Fibroblast of mammary gland (primary cell): ENCODE results near the gene PRSS35.

ENCODE experiments used
- DNase-seq: peaks from one replicate; pipeline ENCODE4 v3.0.0-alpha.2; 2010; ENCODE audit warnings: low read depth
- H3K4me3 ChIP-seq: 2 replicates; pipeline ENCODE4 v1.5.1; 2011; ENCODE audit warnings: low read depth, mild to moderate bottlenecking, low read length, moderate library complexity; ENCODE audit not compliant: control insufficient read depth
- TF ChIP-seq, protein P1 (sequence below): conservative IDR thresholded peaks from 2 replicates; pipeline ENCODE4 v1.5.1; 2011; ENCODE audit warnings: low read depth, low read length, inconsistent platforms; ENCODE audit not compliant: control insufficient read depth, insufficient read depth

Gene PRSS35, protein sequence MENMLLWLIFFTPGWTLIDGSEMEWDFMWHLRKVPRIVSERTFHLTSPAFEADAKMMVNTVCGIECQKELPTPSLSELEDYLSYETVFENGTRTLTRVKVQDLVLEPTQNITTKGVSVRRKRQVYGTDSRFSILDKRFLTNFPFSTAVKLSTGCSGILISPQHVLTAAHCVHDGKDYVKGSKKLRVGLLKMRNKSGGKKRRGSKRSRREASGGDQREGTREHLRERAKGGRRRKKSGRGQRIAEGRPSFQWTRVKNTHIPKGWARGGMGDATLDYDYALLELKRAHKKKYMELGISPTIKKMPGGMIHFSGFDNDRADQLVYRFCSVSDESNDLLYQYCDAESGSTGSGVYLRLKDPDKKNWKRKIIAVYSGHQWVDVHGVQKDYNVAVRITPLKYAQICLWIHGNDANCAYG

GRCh38 chr6:83511901-83512681 lies at the start of gene PRSS35:
PRSS35 (plus strand) TSS chr6:83512534; CDS start chr6:83523442, 10,908 bp downstream.
- peak; percentile 41 for DNase-seq
- peak within 1 kb of the TSS; percentile 56 for H3K4me3 ChIP-seq
- TF ChIP-seq, protein P1, sequence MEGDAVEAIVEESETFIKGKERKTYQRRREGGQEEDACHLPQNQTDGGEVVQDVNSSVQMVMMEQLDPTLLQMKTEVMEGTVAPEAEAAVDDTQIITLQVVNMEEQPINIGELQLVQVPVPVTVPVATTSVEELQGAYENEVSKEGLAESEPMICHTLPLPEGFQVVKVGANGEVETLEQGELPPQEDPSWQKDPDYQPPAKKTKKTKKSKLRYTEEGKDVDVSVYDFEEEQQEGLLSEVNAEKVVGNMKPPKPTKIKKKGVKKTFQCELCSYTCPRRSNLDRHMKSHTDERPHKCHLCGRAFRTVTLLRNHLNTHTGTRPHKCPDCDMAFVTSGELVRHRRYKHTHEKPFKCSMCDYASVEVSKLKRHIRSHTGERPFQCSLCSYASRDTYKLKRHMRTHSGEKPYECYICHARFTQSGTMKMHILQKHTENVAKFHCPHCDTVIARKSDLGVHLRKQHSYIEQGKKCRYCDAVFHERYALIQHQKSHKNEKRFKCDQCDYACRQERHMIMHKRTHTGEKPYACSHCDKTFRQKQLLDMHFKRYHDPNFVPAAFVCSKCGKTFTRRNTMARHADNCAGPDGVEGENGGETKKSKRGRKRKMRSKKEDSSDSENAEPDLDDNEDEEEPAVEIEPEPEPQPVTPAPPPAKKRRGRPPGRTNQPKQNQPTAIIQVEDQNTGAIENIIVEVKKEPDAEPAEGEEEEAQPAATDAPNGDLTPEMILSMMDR: peak; percentile 75

DNA sequence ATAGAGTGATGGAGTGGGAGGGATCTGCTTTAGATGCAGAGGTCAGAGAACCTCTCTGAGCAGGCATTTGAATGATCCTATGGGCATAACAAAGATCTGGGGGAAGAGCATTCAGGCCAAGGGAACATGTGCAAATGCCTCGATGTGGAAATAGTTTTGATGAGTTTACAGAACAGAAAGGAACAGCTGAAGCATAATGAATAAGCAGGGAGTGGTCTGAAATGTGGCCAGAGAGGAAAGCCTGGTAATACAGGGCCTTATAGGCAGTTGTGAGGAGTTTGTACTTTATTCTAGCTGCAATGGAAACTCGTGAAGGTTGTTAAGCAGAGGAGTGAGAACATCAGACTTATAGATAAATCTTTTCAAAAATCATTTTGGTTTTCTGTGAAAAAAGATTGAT lies 48.4 kb upstream of the PRSS35 start:
- H3K4me3 ChIP-seq: no peak overlapping the region
- peak; percentile 68 for DNase-seq
- TF ChIP-seq, protein P1: no peak

GRCh38 chr6:83464381-83465140 lies 47.8 kb upstream of the PRSS35 start:
- H3K4me3 ChIP-seq: no peak overlapping the region
- TF ChIP-seq, protein P1: no peak
- no peak for DNase-seq

DNA sequence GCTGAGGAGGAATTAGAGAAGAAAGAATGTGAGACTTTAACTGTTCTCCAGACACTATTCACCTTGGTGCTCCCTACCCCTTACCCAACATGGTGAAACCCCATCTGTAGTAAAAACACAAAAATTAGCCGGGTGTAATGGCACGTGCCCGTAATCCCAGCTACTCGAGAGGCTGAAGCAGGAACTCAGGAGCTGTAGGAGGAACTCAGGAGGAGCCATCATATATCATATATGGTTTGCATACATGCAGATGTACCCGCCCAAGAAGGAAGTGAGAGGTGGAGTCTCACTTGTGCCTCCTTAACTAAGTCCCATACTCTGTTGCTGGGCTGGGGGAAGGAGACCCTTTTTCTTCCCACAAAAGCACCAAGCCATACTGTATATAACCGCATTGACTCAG lies 46.0 kb upstream of the PRSS35 start:
- no peak for DNase-seq
- TF ChIP-seq, protein P1: no peak
- H3K4me3 ChIP-seq: no peak overlapping the region

DNA sequence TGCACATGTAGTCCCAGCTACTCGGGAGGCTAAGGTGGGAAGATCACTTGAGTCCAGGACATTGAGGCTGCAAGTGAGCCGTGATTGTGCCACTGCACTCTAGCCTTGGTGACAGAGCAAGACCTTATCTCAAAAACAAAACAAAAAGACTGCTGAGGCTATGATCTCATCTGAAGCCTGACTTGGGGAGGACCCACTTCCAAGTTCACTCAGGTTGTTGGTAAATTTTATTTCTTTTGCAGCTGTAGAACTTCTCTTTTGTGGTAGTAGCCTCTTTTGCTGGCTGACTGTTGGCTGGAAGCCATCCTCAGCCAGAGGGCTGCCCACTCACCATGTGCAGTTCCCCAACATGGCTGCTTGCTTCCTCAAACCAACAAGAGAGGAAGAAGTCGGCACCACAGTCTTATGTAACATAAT lies 44.7 kb upstream of the PRSS35 start:
- no peak overlapping the region for H3K4me3 ChIP-seq
- DNase-seq: no peak
- TF ChIP-seq, protein P1: no peak

- TF ChIP-seq, protein P1: no peak
- DNase-seq: no peak
- H3K4me3 ChIP-seq: no peak overlapping the region
Observed at GRCh38 chr6:83470001-83470400, 42.3 kb upstream of the PRSS35 start.
